GM12874 (cell line): Measurements from ENCODE around the gene CRY2.

Source experiments
- CTCF ChIP-seq: IDR thresholded peaks from 2 replicates; pipeline ENCODE4 v1.5.1; 2011; ENCODE audit warnings: low read depth, mild to moderate bottlenecking, control low read depth, low read length, moderate library complexity; ENCODE audit not compliant: insufficient read depth

Gene CRY2

GRCh38 chr11:45803971-45804760, 43.1 kb upstream of the CRY2 start:
- TF ChIP-seq CTCF = no peak

GRCh38 chr11:45804761-45805304, 42.4 kb upstream of the CRY2 start, which contains the start of gene SLC35C1:
Gene SLC35C1, plus strand, starts transcription at chr11:45805149. Its CDS starts 653 bp downstream, at chr11:45805802.
- 0 out of 2 replicates have a peak, but pooled peaks have one; percentile 1 for TF ChIP-seq CTCF

- TF ChIP-seq CTCF = no peak
These were observed 41.8 kb upstream of the CRY2 start for GRCh38 chr11:45805305-45806071.

GRCh38 chr11:45806072-45806933, 41.0 kb upstream of the CRY2 start:
- TF ChIP-seq CTCF = no peak

- TF ChIP-seq CTCF = no peak
These were observed 40.1 kb upstream of the CRY2 start for GRCh38 chr11:45806937-45807791.

- no peak for TF ChIP-seq CTCF
These were observed 39.5 kb upstream of the CRY2 start for GRCh38 chr11:45807792-45808238.
